Stimulated activated CD8-positive, alpha-beta memory T cell treated with anti-CD3 and anti-CD28 coated beads, Interleukin-15, amount 100 ng/mL, for 48 hours (primary cell): ENCODE measurements around the gene CCDC77.
"Not testable (repeated sequence)": the region's sequence is repeated elsewhere in the genome, so short reads cannot be mapped to it uniquely, and the experiment has no call there.

ENCODE experiments used
- DNase-seq, 2 donors: peaks; one replicate each; pipeline ENCODE4 v3.0.0-alpha.2; 2020; ENCODE audit warnings: low read depth in 2 of 2

Gene CCDC77

DNA sequence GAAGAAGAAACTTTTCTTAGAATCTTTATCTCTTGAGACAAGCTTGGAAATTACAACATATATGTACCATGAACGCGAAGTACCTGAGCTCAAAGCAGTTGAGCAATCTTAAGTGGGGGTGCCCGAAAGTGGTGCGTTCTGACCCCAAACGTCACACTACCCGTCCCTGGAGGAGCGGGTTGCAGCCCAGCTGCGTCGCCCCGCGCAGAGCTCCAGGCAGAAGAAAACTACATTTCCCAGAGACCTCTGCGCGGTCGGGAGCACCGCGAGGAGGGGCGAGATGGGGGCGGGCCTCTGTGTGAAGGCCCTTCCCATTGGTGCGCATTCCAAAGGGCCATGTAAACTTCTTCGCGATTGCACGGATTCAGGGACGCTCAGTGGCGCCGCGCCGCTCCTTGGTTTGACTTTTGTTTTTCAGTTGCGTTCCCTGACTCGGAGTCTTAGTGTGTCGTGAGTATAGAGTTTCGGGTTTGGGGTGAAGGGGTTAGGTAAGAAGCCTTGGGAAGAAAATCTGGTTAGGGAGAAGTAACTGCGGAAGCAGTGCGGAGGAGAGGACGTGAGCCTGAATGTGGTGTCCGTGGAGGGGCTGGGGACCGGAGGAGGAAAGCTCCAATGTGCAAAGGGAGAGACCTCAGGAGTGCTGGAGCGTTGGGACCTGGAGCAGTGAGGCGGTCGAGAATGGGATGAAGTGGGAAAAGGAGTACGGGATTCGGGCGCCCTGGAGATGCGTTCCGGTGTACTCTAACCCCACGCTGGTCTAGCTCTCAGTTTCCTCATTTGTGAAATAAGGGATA lies at the start of gene CCDC77:
TSS of gene CCDC77 (plus strand) at position 410 of the 794 bp plus-strand sequence. CDS start 7,740 bp downstream, outside the sequence.
- DNase-seq: peak; percentile 85 to 90

DNA sequence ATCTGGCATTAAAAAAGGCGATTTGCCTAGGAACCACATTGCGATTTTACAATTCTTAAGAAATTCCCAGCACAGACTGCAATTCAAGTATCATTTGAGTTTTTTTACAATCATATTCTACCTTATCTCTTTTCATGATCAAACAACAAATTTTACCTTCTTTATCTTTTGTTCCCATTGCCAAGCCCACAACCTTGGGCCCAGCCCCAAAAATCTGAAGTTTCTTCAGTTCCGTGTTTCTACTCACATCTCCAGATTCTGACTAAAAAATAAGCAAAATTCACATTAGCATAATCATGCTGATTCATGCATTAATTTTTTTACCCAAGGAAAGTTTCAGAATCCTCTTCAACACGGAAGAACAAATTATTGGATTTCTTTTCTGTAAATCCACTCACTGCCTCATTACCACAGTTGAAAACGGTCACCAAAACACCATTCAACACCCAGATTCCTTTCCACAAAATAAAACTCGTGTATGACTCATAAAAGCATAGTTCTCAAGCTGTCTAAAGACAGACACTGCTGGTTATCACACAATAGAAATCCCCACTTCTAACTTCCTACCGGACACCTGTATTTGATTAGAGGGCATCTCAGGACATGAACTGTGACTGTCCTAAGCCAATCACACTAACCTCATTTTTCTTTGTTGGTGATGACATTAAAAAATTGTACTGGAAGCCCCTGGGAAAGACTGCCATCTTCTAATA lies 45.0 kb upstream of the CCDC77 start:
- no peak for DNase-seq

- DNase-seq: no peak
These were observed 42.4 kb upstream of the CCDC77 start for GRCh38 chr12:359091-359490.

DNA sequence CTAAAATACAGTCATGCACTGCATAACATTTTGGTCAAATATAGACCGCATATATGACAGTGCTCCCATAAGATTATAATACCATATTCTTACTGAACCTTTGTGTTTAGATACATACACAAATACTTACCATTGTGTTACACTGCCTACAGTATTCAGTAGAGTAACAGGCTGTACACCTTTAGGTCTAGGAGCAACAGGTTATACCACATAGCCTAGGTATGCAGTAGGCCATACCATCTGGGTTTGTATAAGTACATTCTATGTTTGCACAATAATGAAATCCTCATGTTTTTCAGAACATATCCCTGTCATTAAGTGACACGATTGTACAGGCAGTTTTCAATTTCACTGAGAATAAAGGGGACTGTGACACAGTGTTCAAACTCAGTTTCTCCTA lies 34.6 kb upstream of the CCDC77 start:
- no peak for DNase-seq

- DNase-seq: no peak
These were observed 33.5 kb upstream of the CCDC77 start for GRCh38 chr12:367972-368371.

GRCh38 chr12:370739-371485 lies 30.5 kb upstream of the CCDC77 start:
- not testable (repeated sequence) for DNase-seq

- no peak for DNase-seq
These were observed 14.8 kb upstream of the CCDC77 start for GRCh38 chr12:386651-387050.

DNA sequence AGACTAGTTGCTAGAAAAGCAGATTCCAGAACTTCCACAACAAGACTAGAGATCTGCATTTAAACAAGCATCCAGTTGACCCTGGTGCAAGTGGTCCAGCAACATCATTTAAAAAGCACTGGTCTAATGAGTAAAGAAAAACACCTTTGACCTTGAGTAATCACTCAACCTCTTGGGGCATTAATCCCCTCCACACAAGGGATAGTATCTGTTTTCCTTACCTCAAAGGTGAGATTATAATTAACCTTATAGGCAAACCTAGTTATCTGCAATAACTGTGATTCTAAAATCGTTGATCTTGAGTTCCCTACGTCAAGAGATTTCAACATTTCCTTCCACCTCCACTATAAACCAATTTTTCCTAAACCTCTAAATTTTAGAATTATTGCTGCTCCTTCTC lies 13.4 kb upstream of the CCDC77 start:
- DNase-seq: no peak

DNA sequence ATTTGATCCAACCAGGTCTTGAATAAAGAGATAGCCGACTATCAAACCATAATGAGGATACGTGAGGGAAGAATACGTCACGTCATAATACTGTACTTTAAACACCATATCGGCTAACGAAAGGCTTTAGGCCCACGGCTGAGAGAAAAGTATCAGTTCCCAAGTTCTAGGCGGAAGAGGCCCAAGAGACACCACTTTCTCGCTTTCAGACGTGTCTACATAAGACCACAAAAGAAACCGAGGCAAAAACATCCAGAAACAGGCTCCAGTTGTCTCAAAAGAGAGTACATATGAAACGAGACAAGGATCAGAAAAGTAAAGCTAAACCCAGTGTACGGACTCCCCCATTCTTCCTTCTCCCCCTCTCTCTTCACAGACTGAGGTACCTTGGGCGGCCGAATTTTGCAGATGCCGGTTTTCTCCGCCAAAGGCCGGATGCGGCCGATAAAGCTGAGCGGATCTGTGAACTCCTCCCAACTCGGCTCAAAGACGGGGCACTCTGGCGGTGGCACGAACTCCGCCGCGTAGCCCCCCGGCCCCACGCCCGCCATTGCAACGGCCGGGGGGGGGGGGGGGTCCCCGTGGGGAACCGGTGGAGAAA lies 12.8 kb upstream of the CCDC77 start:
- peak; percentile 11 to 16 for DNase-seq

DNA sequence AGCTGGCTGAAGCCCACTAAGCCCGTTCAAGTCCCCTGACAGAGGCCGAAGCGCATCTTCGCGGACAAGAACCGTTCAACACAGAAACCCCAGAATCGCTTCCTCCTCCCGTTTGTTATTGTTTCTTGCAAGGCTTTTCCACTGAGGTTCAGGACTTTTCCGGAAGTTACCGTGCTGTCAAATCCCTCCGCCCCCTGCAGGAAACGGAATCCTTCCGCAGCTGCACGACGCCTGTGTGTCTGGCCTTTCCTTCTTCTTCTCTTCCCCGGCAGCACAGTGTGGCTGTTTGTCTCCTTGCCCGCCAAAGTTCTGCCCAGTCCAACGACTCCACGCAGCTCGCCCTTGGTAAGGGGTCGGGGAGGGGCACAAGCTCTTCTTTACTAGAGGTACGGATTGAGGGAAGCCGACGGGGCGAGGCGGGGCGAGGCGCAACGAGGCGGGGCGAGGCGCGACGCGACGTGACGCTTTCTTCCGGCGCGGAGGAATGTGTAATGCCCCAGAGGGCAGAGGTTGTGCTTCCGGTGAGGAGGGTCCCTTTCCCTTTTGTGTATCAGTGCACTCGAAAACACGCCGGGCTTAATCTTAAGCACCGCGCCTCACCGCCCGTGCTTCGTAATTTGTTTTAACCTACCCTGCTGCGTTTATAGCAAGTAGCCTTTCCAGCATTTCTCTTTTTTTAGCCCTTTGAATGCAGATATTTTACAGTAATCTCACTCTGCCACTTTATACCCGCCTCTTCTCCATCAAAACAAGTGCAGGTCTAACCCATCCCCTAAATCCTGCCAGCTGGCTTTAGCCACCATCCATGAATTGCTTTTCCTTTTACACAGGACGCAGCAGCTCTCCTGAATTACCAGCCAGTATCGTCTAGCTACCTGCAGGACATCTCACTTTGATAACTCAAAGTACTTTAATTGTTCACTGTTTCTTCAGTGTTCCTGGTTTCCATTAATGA lies 12.0 kb upstream of the CCDC77 start, which contains the start of gene KDM5A:
TSS of gene KDM5A (minus strand) at position 179 of the 955 bp plus-strand sequence. CDS start 229 bp downstream, outside the sequence.
- DNase-seq: peak; percentile 74 to 80

DNA sequence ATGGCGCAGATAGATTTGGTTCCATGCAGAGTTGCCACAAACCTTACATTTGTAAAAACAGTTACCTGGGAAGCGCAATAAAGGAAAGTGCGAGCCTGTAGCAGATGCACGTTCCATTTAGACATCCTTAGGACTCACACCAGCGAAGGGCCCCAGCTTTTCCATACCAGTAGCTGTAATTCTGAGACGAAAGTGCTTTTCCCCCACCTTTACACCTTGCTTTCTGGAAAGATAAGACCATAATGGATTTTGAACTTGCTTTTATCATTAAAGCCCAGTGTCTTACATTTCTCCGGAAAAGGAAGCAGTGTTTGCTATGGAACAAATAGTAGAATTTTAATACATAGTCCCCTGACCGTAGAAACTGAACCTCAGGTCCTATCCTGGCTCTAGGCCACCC lies 616 bp upstream of the CCDC77 start:
- DNase-seq: no peak

GRCh38 chr12:402029-402389 lies 565 bp downstream of the CCDC77 start:
- DNase-seq: no peak

- no peak for DNase-seq
These were observed 13.4 kb downstream of the CCDC77 start for GRCh38 chr12:414859-415258.

- DNase-seq: no peak
These were observed 17.0 kb downstream of the CCDC77 start for GRCh38 chr12:418432-418831.

DNA sequence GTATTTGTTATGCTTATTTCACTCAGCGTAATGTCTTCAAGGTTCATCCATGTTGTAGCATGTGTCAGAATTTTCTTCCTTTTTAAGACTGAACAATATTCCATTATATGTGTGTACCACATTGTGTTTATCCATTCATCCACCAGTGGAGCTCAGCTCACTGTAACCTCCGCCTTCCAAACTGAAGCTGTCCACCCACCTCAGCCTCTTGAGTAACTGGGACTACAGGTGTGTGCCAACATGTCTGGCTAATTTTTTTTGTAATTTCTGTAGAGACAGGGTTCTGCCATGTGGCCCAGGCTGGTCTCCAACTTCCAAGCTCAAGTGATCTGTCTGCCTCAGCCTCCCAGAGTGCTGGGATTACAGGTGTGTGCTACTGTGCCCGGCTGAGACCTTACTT lies 21.1 kb downstream of the CCDC77 start:
- no peak for DNase-seq

DNA sequence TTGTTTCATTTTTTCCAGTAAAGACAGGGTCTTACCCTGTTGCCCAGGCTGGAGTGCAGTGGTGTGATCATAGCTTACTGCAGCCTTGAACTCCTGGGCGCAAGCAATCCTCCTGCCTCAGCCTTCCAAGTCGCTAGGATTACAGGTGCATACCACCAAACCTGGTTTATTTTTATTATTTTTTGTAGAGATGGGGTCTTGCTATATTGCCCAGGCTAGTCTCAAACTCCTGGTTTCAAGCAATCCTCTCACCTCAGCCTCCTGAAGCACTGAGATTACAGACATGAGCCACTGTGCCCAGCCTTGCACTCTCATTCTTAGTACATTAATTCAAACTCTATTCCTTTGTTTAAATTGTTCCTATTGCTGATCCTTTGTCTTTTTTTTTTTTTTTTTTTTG lies 34.3 kb downstream of the CCDC77 start:
- not testable (repeated sequence) for DNase-seq

GRCh38 chr12:442235-442884 lies 40.9 kb downstream of the CCDC77 start:
- no peak for DNase-seq

DNA sequence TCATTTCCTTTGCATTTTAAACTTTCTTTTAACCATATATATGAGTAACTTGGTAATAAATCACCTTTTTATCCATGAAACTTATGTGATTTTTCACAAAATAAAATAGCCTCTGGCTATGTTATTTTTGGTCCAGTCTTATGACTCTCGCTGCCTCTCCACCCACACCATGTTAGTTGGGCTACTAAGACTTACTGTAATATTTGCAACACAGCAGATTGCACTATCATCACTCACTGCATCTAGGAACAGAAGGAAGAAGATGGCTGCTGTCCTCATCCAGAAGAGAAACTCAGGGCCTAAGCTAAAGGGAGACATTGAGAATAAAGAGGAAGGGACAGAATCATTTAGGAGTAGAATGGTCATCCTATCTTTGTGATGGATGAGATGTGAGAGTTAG lies 45.7 kb downstream of the CCDC77 start:
- DNase-seq: no peak

GRCh38 chr12:449203-449602 lies 47.8 kb downstream of the CCDC77 start:
- DNase-seq: no peak

- DNase-seq: no peak
These were observed 49.0 kb downstream of the CCDC77 start for GRCh38 chr12:450438-450837.
